Heart left ventricle (tissue), 16 donors: Measurements from ENCODE around the gene MAP3K3. TPM values are rescaled to one million over a fixed set of nuclear protein-coding genes. Genes with fewer than 3 reads are reported as not detected.

Experiments used
- ATAC-seq, 4 donors: fragments of 200-7000 bp; cut with Tn5 transposase; one replicate each; pipeline ENCODE4 v1.9.1; 2020 to 2022; ENCODE audit warnings: moderate library complexity in 4 of 4, mild to moderate bottlenecking in 3 of 4, moderate number of reproducible peaks in 1 of 4
- DNase-seq, 5 donors: peaks; one replicate each; pipeline ENCODE4 v3.0.0-alpha.2; 2020
- H3K27ac ChIP-seq, 12 donors: fragments of 200-600 bp; sonication (generic) in 4 of 12; one replicate each; pipeline versions ENCODE4 v1.5.0 to v1.8.0; 2016 to 2022; ENCODE audit warnings: mild to moderate bottlenecking in 2 of 12
- H3K27me3 ChIP-seq, 9 donors: fragments of 200-600 bp; sonication (generic) in 2 of 9; one replicate each; pipeline versions ENCODE4 v1.5.1 to v1.8.0; 2016 to 2022; ENCODE audit warnings: mild to moderate bottlenecking in 3 of 9
- H3K36me3 ChIP-seq, 9 donors: fragments of 200-600 bp; sonication (generic) in 2 of 9; one replicate each; pipeline versions ENCODE4 v1.5.0 to v1.8.0; 2018 to 2022; ENCODE audit warnings: mild to moderate bottlenecking in 2 of 9
- H3K4me1 ChIP-seq, 12 donors: fragments of 200-600 bp; sonication (generic) in 4 of 12; one replicate each; pipeline versions ENCODE4 v1.5.0 to v1.8.0; 2016 to 2022; ENCODE audit warnings: mild to moderate bottlenecking in 3 of 12
- H3K4me3 ChIP-seq, 12 donors: fragments of 200-600 bp; sonication (generic) in 4 of 12; one replicate each; pipeline versions ENCODE4 v1.5.0 to v1.8.0; 2017 to 2022; ENCODE audit warnings: mild to moderate bottlenecking in 9 of 12, moderate library complexity in 4 of 12
- H3K9me3 ChIP-seq, 12 donors: fragments of 200-600 bp; sonication (generic) in 4 of 12; one replicate each; pipeline versions ENCODE4 v1.5.0 to v1.8.0; 2016 to 2022; ENCODE audit warnings: mild to moderate bottlenecking in 1 of 12
- POLR2A ChIP-seq, 2 donors: fragments of 450-650 bp; IDR thresholded peaks; one replicate each; pipeline ENCODE4 v1.6.1; 2017; ENCODE audit warnings: antibody characterized with exemption in 2 of 2, mild to moderate bottlenecking in 2 of 2, moderate library complexity in 2 of 2
- WGBS, 4 donors: extraction: QIAGEN DNeasy Blood & Tissue Kit in 2 of 4; methylation state at CpG; one replicate each; pipeline versions ENCODE4 v1.1.5 to v1.1.7; 2013 to 2018; 5-methylcytosine and 5-hydroxymethylcytosine counted together
- intact Hi-C, 10 donors: fragments of 100-400 bp; cut with DNase I; formaldehyde crosslinking; loops; one replicate each; pipeline versions ENCODE4 v1.11.1 to v1.14.2; 2022
- polyA plus RNA-seq, 2 donors: library from polyadenylated mRNA; stranded (reverse); fragments of 200-250 nt; gene quantifications; one replicate each; pipeline ENCODE4 v1.2.3, GENCODE V29; 2013
- total RNA-seq, 9 donors: library from RNA; depleted of rRNA in 2 of 9; stranded (reverse); fragments of >200 nt in 2 of 9; fragmentation: NEBNext Ultra II Directional in 3 of 9; extraction: Animal tissue kit (Norgen Biotek cat#: 25700) in 3 of 9; gene quantifications; one replicate each; pipeline versions ENCODE4 v1.1.0 to v1.2.4, GENCODE V29; 2016 to 2023
- TF ChIP-seq, protein P1 (sequence below), 12 donors: fragments of 200-600 bp; sonication (generic) in 4 of 12; IDR thresholded peaks; one replicate each; pipeline versions ENCODE4 v1.5.0 to v1.8.0; 2018 to 2022; ENCODE audit warnings: antibody characterized with exemption in 12 of 12, mild to moderate bottlenecking in 5 of 12
- donor health status: ischemic (EF 13 %, LVEDD 7.1; RV severe dilation, severe dysfunction).
- donor health status: healthy with polysubstance abuse.
- donor health status: DM: no; HTN: yes; CAD: no.
- donor health status: DM: no; HTN: no; CAD: no.
- donor health status: ischemic (EF 25% LVEDD 6.9; RV normal size, moderate dysfunction).
- donor health status: ischemic (EF 25% LVEDD 5.7; RV mildly dilated, moderate dysfunction).
- donor health status: healthy.
- donor health status: DM: yes; HTN: yes; CAD: no.
- donor health status: ischemic (EF 35%, LVEDD 5.7; RV mildly dilated, moderate dysfunction).
- donor health status: nonischemic (EF 11% LVEDD 7.7; RV severe dilation, severe dysfunction).
- donor health status: DM: yes; HTN: yes; CAD: no.
- donor health status: PGD.
- donor health status: ischemic (EF 29% LVEDD 5.4; RV normal size, mild dysfunction).
- donor health status: nonischemic (EF 23%, LVEDD 6.1; RV moderate dilation, normal function).

MAP3K3 gene
- total and polyA plus RNA-seq, 11 donors: 20.5 to 102 (median 58.0) TPM

DNA sequence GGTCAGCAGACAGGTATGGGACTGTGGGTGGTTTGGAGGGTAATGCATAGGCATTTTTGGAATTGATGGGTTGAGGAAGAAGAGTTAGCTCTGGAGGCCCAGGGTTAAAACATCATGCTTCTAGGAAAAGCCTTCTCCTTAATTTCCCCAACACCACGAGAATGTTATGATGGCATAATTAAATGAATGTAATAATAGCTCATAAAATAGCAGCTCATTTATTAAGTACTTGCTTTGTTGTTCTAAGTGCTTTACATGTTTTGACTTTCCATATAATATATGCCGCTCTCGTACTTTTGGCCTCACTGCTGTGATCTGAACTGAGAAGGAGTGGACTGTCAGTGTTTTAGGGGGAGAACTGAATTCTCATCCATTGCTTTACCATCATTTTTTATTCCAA, 63.4 kb downstream of the MAP3K3 start:
- ATAC-seq: no peak
- TF ChIP-seq POLR2A (IDR thresholded peaks at IDR 0.05): no peak
- TF ChIP-seq, protein P1, sequence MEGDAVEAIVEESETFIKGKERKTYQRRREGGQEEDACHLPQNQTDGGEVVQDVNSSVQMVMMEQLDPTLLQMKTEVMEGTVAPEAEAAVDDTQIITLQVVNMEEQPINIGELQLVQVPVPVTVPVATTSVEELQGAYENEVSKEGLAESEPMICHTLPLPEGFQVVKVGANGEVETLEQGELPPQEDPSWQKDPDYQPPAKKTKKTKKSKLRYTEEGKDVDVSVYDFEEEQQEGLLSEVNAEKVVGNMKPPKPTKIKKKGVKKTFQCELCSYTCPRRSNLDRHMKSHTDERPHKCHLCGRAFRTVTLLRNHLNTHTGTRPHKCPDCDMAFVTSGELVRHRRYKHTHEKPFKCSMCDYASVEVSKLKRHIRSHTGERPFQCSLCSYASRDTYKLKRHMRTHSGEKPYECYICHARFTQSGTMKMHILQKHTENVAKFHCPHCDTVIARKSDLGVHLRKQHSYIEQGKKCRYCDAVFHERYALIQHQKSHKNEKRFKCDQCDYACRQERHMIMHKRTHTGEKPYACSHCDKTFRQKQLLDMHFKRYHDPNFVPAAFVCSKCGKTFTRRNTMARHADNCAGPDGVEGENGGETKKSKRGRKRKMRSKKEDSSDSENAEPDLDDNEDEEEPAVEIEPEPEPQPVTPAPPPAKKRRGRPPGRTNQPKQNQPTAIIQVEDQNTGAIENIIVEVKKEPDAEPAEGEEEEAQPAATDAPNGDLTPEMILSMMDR (IDR thresholded peaks at IDR 0.05): no peak
- H3K9me3 ChIP-seq: no peaks in the 10 kb centered on the region
- no peak for DNase-seq
- 95 to 98% (median 96%) methylated on average over 3 of the region's 3 CpGs for WGBS, 4 donors
- peaks cover 0 to 28% (median 14%) of the 10 kb centered on the region in 12 donors for H3K4me1 ChIP-seq
- no peak overlapping the region for H3K4me3 ChIP-seq
- peaks cover 0 to 95% (median 86%) of the 10 kb centered on the region in 9 donors for H3K36me3 ChIP-seq
- H3K27me3 ChIP-seq: no peaks in the 10 kb centered on the region
- H3K27ac ChIP-seq: no peak overlapping the region
- intact Hi-C loops: loop anchor here in 1 of 10 donors (10.0 kb wide), 1 partner anchor 261 kb away; no protein-coding TSS in a partner anchor

DNA sequence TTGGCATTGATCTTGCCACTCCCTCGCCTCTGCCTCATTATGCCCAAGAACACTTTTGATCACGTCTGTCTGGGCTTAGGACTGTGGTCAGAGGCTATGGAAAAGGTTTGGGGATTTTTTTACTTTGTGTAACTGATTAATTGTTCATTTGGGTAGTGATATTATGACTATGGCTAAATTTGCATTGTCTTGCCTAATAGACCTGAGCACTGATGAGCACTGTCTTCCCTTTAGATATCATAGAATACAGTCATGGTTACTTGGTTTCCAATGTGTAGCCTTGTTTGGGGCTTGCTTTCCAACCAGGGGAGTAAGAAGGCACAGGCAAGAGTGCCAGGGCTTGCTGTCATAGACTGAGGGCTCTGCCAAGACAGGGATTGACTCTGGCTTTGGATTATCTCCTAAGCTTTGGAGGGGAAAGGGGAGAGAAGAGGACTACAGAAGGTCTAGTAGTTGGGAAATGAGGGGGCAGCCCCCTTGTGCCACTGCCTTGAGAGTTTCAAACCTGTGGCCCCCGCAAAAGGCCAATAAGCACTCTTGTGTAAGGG, 64.0 kb downstream of the MAP3K3 start:
- ATAC-seq: peak in 1 of 4 donors; percentile 20
- H3K27me3 ChIP-seq: no peaks in the 10 kb centered on the region
- peaks cover 0 to 22% (median 9%) of the 10 kb centered on the region in 12 donors for H3K4me1 ChIP-seq
- no peak overlapping the region for H3K4me3 ChIP-seq
- H3K36me3 ChIP-seq: peaks cover 0 to 96% (median 88%) of the 10 kb centered on the region in 9 donors
- intact Hi-C loops: loop anchor here in 1 of 10 donors (10.0 kb wide), 1 partner anchor 261 kb away; no protein-coding TSS in a partner anchor
- H3K27ac ChIP-seq: no peak overlapping the region
- DNase-seq: no peak
- WGBS, 4 donors: 96 to 99% (median 98%) methylated on average over 3 of the region's 3 CpGs
- no peak for TF ChIP-seq POLR2A (IDR thresholded peaks at IDR 0.05)
- TF ChIP-seq, protein P1 (IDR thresholded peaks at IDR 0.05): no peak
- no peaks in the 10 kb centered on the region for H3K9me3 ChIP-seq

GRCh38 chr17:63688396-63689020, 66.3 kb downstream of the MAP3K3 start:
- Histone ChIP-seq H3K27me3 (no peaks in the 10 kb centered on the region), H3K27ac (no peak overlapping the region), H3K4me1 (peaks cover 0 to 11% (median 6%) of the 10 kb centered on the region in 12 donors), H3K4me3 (no peak overlapping the region), H3K36me3 (peaks cover 0 to 96% (median 88%) of the 10 kb centered on the region in 9 donors), H3K9me3 (no peaks in the 10 kb centered on the region)
- intact Hi-C loops: loop anchor here in 1 of 10 donors (10.0 kb wide), 1 partner anchor 264 kb away; no protein-coding TSS in a partner anchor
- TF ChIP-seq, protein P1 (IDR thresholded peaks at IDR 0.05): no peak
- TF ChIP-seq POLR2A (IDR thresholded peaks at IDR 0.05): no peak
- no peak for ATAC-seq
- DNase-seq: no peak
- 84 to 89% (median 88%) methylated on average over 11 to 12 of the region's 12 CpGs for WGBS, 4 donors

DNA sequence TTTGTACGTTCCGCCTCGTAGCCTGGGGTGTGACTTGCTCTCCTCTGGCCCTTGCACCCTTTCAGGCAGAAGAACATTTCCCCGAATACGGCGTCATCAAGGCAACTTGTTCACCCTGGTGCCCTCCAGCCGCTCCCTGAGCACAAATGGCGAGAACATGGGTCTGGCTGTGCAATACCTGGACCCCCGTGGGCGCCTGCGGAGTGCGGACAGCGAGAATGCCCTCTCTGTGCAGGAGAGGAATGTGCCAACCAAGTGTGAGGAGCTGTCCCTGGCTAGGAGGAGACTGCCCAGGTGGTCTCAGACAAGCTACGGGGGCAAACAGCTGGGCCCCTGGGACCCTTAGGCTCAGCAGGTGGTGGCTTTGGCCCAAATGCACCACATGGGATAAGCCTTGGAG, 67.3 kb downstream of the MAP3K3 start:
- ATAC-seq: no peak
- peaks cover 0 to 96% (median 90%) of the 10 kb centered on the region in 9 donors for H3K36me3 ChIP-seq
- WGBS, 4 donors: 96 to 98% (median 97%) methylated on average over 14 of the region's 14 CpGs
- peaks cover 0 to 11% (median 6%) of the 10 kb centered on the region in 12 donors for H3K4me1 ChIP-seq
- H3K9me3 ChIP-seq: no peaks in the 10 kb centered on the region
- no peak overlapping the region for H3K27ac ChIP-seq
- DNase-seq: no peak
- H3K27me3 ChIP-seq: no peaks in the 10 kb centered on the region
- intact Hi-C loops: loop anchor here in 1 of 10 donors (10.0 kb wide), 1 partner anchor 265 kb away; no protein-coding TSS in a partner anchor
- H3K4me3 ChIP-seq: no peak overlapping the region
- no peak for TF ChIP-seq POLR2A (IDR thresholded peaks at IDR 0.05)
- TF ChIP-seq, protein P1 (IDR thresholded peaks at IDR 0.05): no peak
